HL-60 (cell line): ENCODE data around the gene NNT.

Source experiments
- DNase-seq, 2 experiments: peaks; one replicate each; pipeline ENCODE4 v3.0.0-alpha.2; 2010 to 2020; ENCODE audit warnings: low read depth in 1 of 2, low spot score in 1 of 2
- H3K27ac ChIP-seq: fragments of 250-450 bp; sonication (Bioruptor Pico); replicated peaks from 2 replicates; pipeline ENCODE4 v1.5.1; 2020; ENCODE audit warnings: mild to moderate bottlenecking, moderate library complexity
- H3K27me3 ChIP-seq: fragments of 250-450 bp; sonication (Bioruptor Pico); 2 replicates; pipeline ENCODE4 v1.5.1; 2021; ENCODE audit warnings: mild to moderate bottlenecking, moderate library complexity; ENCODE audit not compliant: insufficient read depth, poor library complexity, severe bottlenecking
- H3K4me3 ChIP-seq: replicated peaks from 2 replicates; pipeline ENCODE4 v1.5.1; 2011; ENCODE audit warnings: mild to moderate bottlenecking, control low read depth, low read length; ENCODE audit not compliant: insufficient read depth
- CTCF ChIP-seq: IDR thresholded peaks from one replicate; pipeline ENCODE4 v1.5.1; 2011; ENCODE audit warnings: low read length, control low read depth, inconsistent platforms; ENCODE audit not compliant: insufficient read depth
- GABPA ChIP-seq: IDR thresholded peaks from 2 replicates; pipeline ENCODE4 v1.6.1; 2012; ENCODE audit warnings: low read depth
- POLR2AphosphoS5 ChIP-seq: IDR thresholded peaks from 2 replicates; pipeline ENCODE4 v1.6.1; 2012; ENCODE audit warnings: low read depth
- REST ChIP-seq: IDR thresholded peaks from 2 replicates; pipeline ENCODE4 v1.6.1; 2012; ENCODE audit warnings: low read depth; ENCODE audit not compliant: insufficient replicate concordance
- SPI1 ChIP-seq: IDR thresholded peaks from 2 replicates; pipeline ENCODE4 v1.6.1; 2012; ENCODE audit warnings: low read depth, mild to moderate bottlenecking, borderline replicate concordance

Gene NNT

GRCh38 chr5:43561356-43561755, 41.6 kb upstream of the NNT start:
- no peak for TF ChIP-seq REST
- no peak for TF ChIP-seq SPI1
- TF ChIP-seq GABPA = no peak
- TF ChIP-seq POLR2AphosphoS5 = no peak
- no peak for TF ChIP-seq CTCF
- Histone ChIP-seq H3K4me3 (no peak overlapping the region), H3K27me3 (no peaks in the 10 kb centered on the region), H3K27ac (no peak overlapping the region)
- DNase-seq = no peak

GRCh38 chr5:43563321-43563720, 39.7 kb upstream of the NNT start:
- no peaks in the 10 kb centered on the region for H3K27me3 ChIP-seq

More at GRCh38 chr5:43563321-43563720, 39.7 kb upstream of the NNT start:
- no peak for DNase-seq
- TF ChIP-seq CTCF = no peak
- TF ChIP-seq REST = no peak
- TF ChIP-seq GABPA = no peak
- TF ChIP-seq SPI1 = no peak
- no peak for TF ChIP-seq POLR2AphosphoS5
- Histone ChIP-seq H3K4me3 (no peak overlapping the region), H3K27ac (no peak overlapping the region)
